ENCODE data around the gene SMIM26. TPM values are rescaled to one million over a fixed set of nuclear protein-coding genes. Genes with fewer than 3 reads are reported as not detected.

The SMIM26 gene
- total and polyA plus RNA-seq, 2 of the 8 experiments (the other 6 are each of a cell fraction or from before 2014, with no cell fraction given) = 69.8 to 95.0 TPM

DNA sequence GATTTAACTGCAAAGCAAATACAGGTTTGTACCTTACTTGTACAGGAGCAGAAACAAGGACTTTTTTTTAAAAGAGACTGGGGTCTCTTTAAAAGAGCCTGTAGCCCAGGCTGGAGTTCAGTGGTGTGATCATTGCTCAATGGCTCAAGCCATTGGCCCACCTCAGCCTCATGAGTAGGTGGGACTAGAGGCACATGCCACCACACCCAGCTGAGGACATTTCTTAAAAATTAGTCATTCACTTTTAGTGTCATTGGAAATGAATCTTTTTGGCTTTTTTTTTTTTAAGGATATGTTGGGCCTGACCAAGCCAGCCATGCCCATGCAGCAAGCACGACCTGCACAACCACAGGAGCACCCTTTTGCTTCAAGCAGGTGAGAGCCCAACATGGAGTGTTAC is 42.6 kb upstream of the SMIM26 start:
- H3K27me3 ChIP-seq (replicated peaks in 1 of 4; ENCODE audit: control insufficient read depth in 3 of 4, extremely low read depth in 1 of 4, insufficient read depth in 3 of 4, low read length in 3 of 4) = no peaks in the 10 kb centered on the region
- H3K23me2 ChIP-seq (ENCODE audit: low read depth, low read length) = no peaks in the 10 kb centered on the region
- H3K23ac ChIP-seq (ENCODE audit: insufficient read length) = no peak overlapping the region
- H4K91ac ChIP-seq (replicated peaks; ENCODE audit: insufficient read length, low read length) = no peak overlapping the region
- no peaks in the 10 kb centered on the region for H3K9me3 ChIP-seq (ENCODE audit: insufficient read depth in 2 of 2, low read depth in 1 of 2, low read length in 1 of 2)
- H4K20me1 ChIP-seq (replicated peaks in 1 of 2; ENCODE audit: control insufficient read depth in 1 of 2, insufficient read depth in 2 of 2, low read length in 2 of 2) = peaks cover 0 to 4% of the 10 kb centered on the region in 2 experiments
- H3K9ac ChIP-seq (replicated peaks in 1 of 4; ENCODE audit: extremely low read depth in 1 of 4, low read depth in 3 of 4, low read length in 3 of 4) = no peak overlapping the region
- TF ChIP-seq KDM4A (IDR thresholded peaks at IDR 0.05; ENCODE audit: low read depth, low read length, severe bottlenecking) = no peak
- TF ChIP-seq EP300 (IDR thresholded peaks at IDR 0.05; ENCODE audit: borderline replicate concordance in 1 of 2, low read depth in 2 of 2, low read length in 2 of 2) = no peak
- no peak for TF ChIP-seq RFX5 (IDR thresholded peaks at IDR 0.05; ENCODE audit: borderline replicate concordance, low read depth, low read length)
- no peak for TF ChIP-seq SP1 (IDR thresholded peaks at IDR 0.05; ENCODE audit: low read depth, low read length)
- TF ChIP-seq SAP30 (IDR thresholded peaks at IDR 0.05; ENCODE audit: insufficient read depth, insufficient replicate concordance, low read length) = no peak
- no peak for TF ChIP-seq HDAC6 (IDR thresholded peaks at IDR 0.05; ENCODE audit: low read depth, low read length)
- FAIRE-seq (no peak), DNase-seq (ENCODE audit: low read depth in 1 of 2, low spot score in 2 of 2) (no peak)
- no peaks in the 10 kb centered on the region for H3K79me2 ChIP-seq (ENCODE audit: control insufficient read depth in 1 of 2, insufficient read depth in 2 of 2, low read length in 2 of 2)
- POLR2A ChIA-PET (ENCODE audit: partially characterized antibody) = no interaction called here
- no peaks in the 10 kb centered on the region for H3K79me1 ChIP-seq (ENCODE audit: low read depth, low read length)
- no peak overlapping the region for H3K14ac ChIP-seq (ENCODE audit: insufficient read length)
- WGBS, 2 experiments (ENCODE audit: extremely low coverage in 1 of 2, insufficient coverage in 1 of 2, insufficient read length in 1 of 2, insufficient replicate concordance in 2 of 2, low coverage in 1 of 2, low lambda C conversion rate in 2 of 2, missing lambda C conversion rate in 1 of 2) = 100% methylated on average over 1 of the region's 1 CpG; no CpG with 5 or more reads in 1 of the 2 experiments
- no peak overlapping the region for H2BK15ac ChIP-seq (ENCODE audit: low read length)
- H3K27ac ChIP-seq (ENCODE audit: low read depth, low read length) = no peak overlapping the region
- no peak overlapping the region for H4K8ac ChIP-seq (ENCODE audit: extremely low read depth, insufficient read depth, low read length)
- no peak overlapping the region for H2BK12ac ChIP-seq (ENCODE audit: low read depth, low read length)
- peaks cover 6 to 57% (median 45%) of the 10 kb centered on the region in 4 experiments; a peak in 7 of 8 replicates for H3K36me3 ChIP-seq (ENCODE audit: control insufficient read depth in 2 of 4, insufficient read depth in 4 of 4, low read length in 3 of 4)
- no peaks in the 10 kb centered on the region for H3K4me1 ChIP-seq (replicated peaks in 1 of 4; ENCODE audit: control insufficient read depth in 3 of 4, insufficient read depth in 4 of 4, low read length in 3 of 4)
- H3K18ac ChIP-seq (ENCODE audit: extremely low read depth, low read length) = no peak overlapping the region
- no peak overlapping the region for H2AK5ac ChIP-seq (ENCODE audit: low read depth, low read length)
- no peak overlapping the region for H2BK20ac ChIP-seq (ENCODE audit: low read length)
- no peak overlapping the region for H2BK120ac ChIP-seq (replicated peaks; ENCODE audit: low read depth, low read length)
- no peak overlapping the region for H3K4me2 ChIP-seq (ENCODE audit: insufficient read depth in 1 of 2, low read depth in 2 of 2, low read length in 2 of 2)
- CTCF ChIA-PET (ENCODE audit: partially characterized antibody) = interaction anchor here (1.0 kb wide), 1 partner anchor 10 kb away, joined by 3 read pairs; no protein-coding TSS in a partner anchor
- H2BK5ac ChIP-seq (ENCODE audit: low read depth, low read length) = no peak overlapping the region
- H2AFZ ChIP-seq (ENCODE audit: low read length) = no peak overlapping the region
- no peak overlapping the region for H3K56ac ChIP-seq (replicated peaks; ENCODE audit: insufficient read length, low read depth, low read length)
- no peak overlapping the region for H3K4ac ChIP-seq (replicated peaks; ENCODE audit: insufficient read length, low read depth, low read length)
- no peak overlapping the region for H3K4me3 ChIP-seq (ENCODE audit: extremely low read depth in 1 of 4, insufficient read depth in 2 of 4, low read depth in 3 of 4, low read length in 4 of 4)
- H4K5ac ChIP-seq (ENCODE audit: insufficient read length, low read depth, low read length) = no peak overlapping the region

Data from H1 (cell line).